HepG2 (cell line): ENCODE results near the gene ANAPC1. TPM values are rescaled to one million over a fixed set of nuclear protein-coding genes. Genes with fewer than 3 reads are reported as not detected.
A peak's percentile ranks its signal among the peaks of the same experiment; 100 is the strongest.

Experiments used
- AKAP8 ChIP-seq: sonication (generic); formaldehyde crosslinking; IDR thresholded peaks from 2 replicates; pipeline ENCODE4 v1.5.1; 2020; ENCODE audit warnings: mild to moderate bottlenecking, missing genetic modification reagents
- CCDC6 ChIP-seq: sonication (generic); formaldehyde crosslinking; IDR thresholded peaks from 2 replicates; pipeline ENCODE4 v1.8.1; 2022; ENCODE audit warnings: mild to moderate bottlenecking, missing genetic modification reagents, moderate library complexity
- DMAP1 ChIP-seq: IDR thresholded peaks from 2 replicates; pipeline ENCODE4 v1.6.1; 2016
- ELF1 ChIP-seq: sonication (generic); formaldehyde crosslinking; IDR thresholded peaks from 2 replicates; pipeline ENCODE4 v1.4.0; 2020; ENCODE audit warnings: missing genetic modification reagents
- GLMP ChIP-seq: sonication (generic); formaldehyde crosslinking; IDR thresholded peaks from 2 replicates; pipeline ENCODE4 v1.9.0; 2021; ENCODE audit warnings: missing genetic modification reagents, mild to moderate bottlenecking, borderline replicate concordance
- HNF4A ChIP-seq: sonication (generic); formaldehyde crosslinking; IDR thresholded peaks from 2 replicates; pipeline ENCODE4 v1.4.0; 2020; ENCODE audit warnings: missing genetic modification reagents
- MTA1 ChIP-seq: sonication (generic); formaldehyde crosslinking; IDR thresholded peaks from 2 replicates; pipeline ENCODE4 v1.4.0; 2020; ENCODE audit warnings: missing genetic modification reagents, mild to moderate bottlenecking, borderline replicate concordance
- RERE ChIP-seq: IDR thresholded peaks from 2 replicates; pipeline ENCODE4 v1.6.1; 2016; ENCODE audit warnings: low read depth, missing genetic modification reagents, missing compliant biosample characterization
- RNF2 ChIP-seq: fragments of 450-650 bp; conservative IDR thresholded peaks from 2 replicates; pipeline ENCODE4 v1.6.1; 2016; ENCODE audit warnings: low read depth
- SCMH1 ChIP-seq: sonication (generic); formaldehyde crosslinking; IDR thresholded peaks from 2 replicates; pipeline ENCODE4 v1.9.0; 2021; ENCODE audit warnings: missing genetic modification reagents, mild to moderate bottlenecking, borderline replicate concordance
- SNAPC5 ChIP-seq: sonication (generic); formaldehyde crosslinking; IDR thresholded peaks from 2 replicates; pipeline ENCODE4 v1.8.1; 2023; ENCODE audit warnings: mild to moderate bottlenecking, missing genetic modification reagents, borderline replicate concordance
- STAG1 ChIP-seq: sonication (generic); formaldehyde crosslinking; IDR thresholded peaks from 2 replicates; pipeline ENCODE4 v1.4.0; 2020; ENCODE audit warnings: missing genetic modification reagents
- SUZ12 ChIP-seq: fragments of 150-350 bp; IDR thresholded peaks from 2 replicates; pipeline ENCODE4 v1.6.1; 2014; ENCODE audit warnings: low read depth, low read length
- TBX2 ChIP-seq: sonication (generic); formaldehyde crosslinking; IDR thresholded peaks from 2 replicates; pipeline ENCODE4 v1.5.0; 2020; ENCODE audit warnings: missing genetic modification reagents, mild to moderate bottlenecking, borderline replicate concordance
- ZBTB8A ChIP-seq: sonication (generic); formaldehyde crosslinking; IDR thresholded peaks from 2 replicates; pipeline ENCODE4 v1.4.0; 2020; ENCODE audit warnings: mild to moderate bottlenecking, low read depth, missing genetic modification reagents, borderline replicate concordance
- ZIK1 ChIP-seq: sonication (generic); formaldehyde crosslinking; IDR thresholded peaks from 2 replicates; pipeline ENCODE4 v1.5.0; 2020; ENCODE audit warnings: mild to moderate bottlenecking, low read depth, missing genetic modification reagents, borderline replicate concordance
- ZNF251 ChIP-seq: sonication (generic); formaldehyde crosslinking; IDR thresholded peaks from 2 replicates; pipeline ENCODE4 v1.9.0; 2021; ENCODE audit warnings: mild to moderate bottlenecking, missing genetic modification reagents
- ZNF329 ChIP-seq: sonication (generic); formaldehyde crosslinking; IDR thresholded peaks from 2 replicates; pipeline ENCODE4 v1.9.0; 2021; ENCODE audit warnings: low read depth, mild to moderate bottlenecking, missing genetic modification reagents
- ZNF567 ChIP-seq: sonication (generic); formaldehyde crosslinking; IDR thresholded peaks from 2 replicates; pipeline ENCODE4 v1.8.1; 2023; ENCODE audit warnings: mild to moderate bottlenecking, missing genetic modification reagents, borderline replicate concordance
- ZNF576 ChIP-seq: sonication (generic); formaldehyde crosslinking; IDR thresholded peaks from 2 replicates; pipeline ENCODE4 v1.4.0; 2020; ENCODE audit warnings: mild to moderate bottlenecking, missing genetic modification reagents
- ZNF615 ChIP-seq: sonication (generic); formaldehyde crosslinking; IDR thresholded peaks from 2 replicates; pipeline ENCODE4 v1.5.0; 2020; ENCODE audit warnings: mild to moderate bottlenecking, missing genetic modification reagents, borderline replicate concordance
- ZNF782 ChIP-seq: sonication (generic); formaldehyde crosslinking; IDR thresholded peaks from 2 replicates; pipeline ENCODE4 v1.4.0; 2020; ENCODE audit warnings: missing genetic modification reagents, mild to moderate bottlenecking, borderline replicate concordance
- polyA plus RNA-seq, 8 experiments: library from polyadenylated mRNA; depleted of rRNA in 3 of 8; stranded (reverse) in 7 of 8; unstranded in 1 of 8; fragments of >200 nt; fragmentation: Illumina TruSeq in 4 of 8; extraction: Trizol in 4 of 8; gene quantifications; 2 replicates each; pipeline versions ENCODE4 v1.2.1 to v1.2.3, GENCODE V29; 2011 to 2016; ENCODE audit warnings: low read depth in 4 of 8, missing spikeins in 1 of 8, mixed read lengths in 1 of 8; ENCODE audit not compliant: insufficient read depth in 1 of 8
- total RNA-seq, 5 experiments: library from RNA; depleted of rRNA; stranded (reverse); fragments of >200 nt; fragmentation: Illumina TruSeq; extraction: Trizol; gene quantifications; 2 replicates each; pipeline ENCODE4 v1.2.3, GENCODE V29; 2016; ENCODE audit warnings: low read depth in 1 of 5

Gene ANAPC1
- total and polyA plus RNA-seq, 2 of the 13 experiments (the other 11 are each of a cell fraction or from before 2014, with no cell fraction given): 50.0 to 89.7 TPM

- TF ChIP-seq GLMP (CRISPR knock-in tag) (no peak; the same call in 1 of the 2 replicates), RNF2 (peak; percentile 40; the same call in 1 of the 2 replicates), RERE (CRISPR knock-in tag) (no peak), ZNF251 (CRISPR knock-in tag) (no peak), ZBTB8A (CRISPR knock-in tag) (peak; percentile 86; the same call in 1 of the 2 replicates), ELF1 (CRISPR knock-in tag) (peak; percentile 60), SUZ12 (peak; percentile 35; the same call in 1 of the 2 replicates), CCDC6 (CRISPR knock-in tag) (no peak), ZNF576 (CRISPR knock-in tag) (peak; percentile 68; the same call in 1 of the 2 replicates), ZIK1 (CRISPR knock-in tag) (no peak; the same call in 1 of the 2 replicates), SCMH1 (CRISPR knock-in tag) (no peak), ZNF329 (CRISPR knock-in tag) (peak; percentile 95), ZNF615 (CRISPR knock-in tag) (no peak), ZNF782 (CRISPR knock-in tag) (peak; percentile 94; the same call in 1 of the 2 replicates), SNAPC5 (no peak), AKAP8 (CRISPR knock-in tag) (no peak), HNF4A (0 out of 2 replicates have a peak, but pooled peaks have one; percentile 18), MTA1 (CRISPR knock-in tag) (peak; percentile 85; the same call in 1 of the 2 replicates), ZNF567 (CRISPR knock-in tag) (no peak), TBX2 (CRISPR knock-in tag) (peak; percentile 93), STAG1 (no peak), DMAP1 (CRISPR knock-in tag) (peak; percentile 97)
Observed at GRCh38 chr2:111883661-111884591, at the start of gene ANAPC1 (continued).
